Panc1 (cell line): ENCODE measurements around the gene SDC1.

Experiments used
- TCF7L2 ChIP-seq: IDR thresholded peaks from 2 replicates; pipeline ENCODE4 v1.6.1; 2011; ENCODE audit warnings: mild to moderate bottlenecking, low read depth, low read length, inconsistent platforms
- TF ChIP-seq, protein P1 (sequence below): fragments of 450-650 bp; IDR thresholded peaks from 2 replicates; pipeline ENCODE4 v1.5.1; 2017; ENCODE audit warnings: mild to moderate bottlenecking

DNA sequence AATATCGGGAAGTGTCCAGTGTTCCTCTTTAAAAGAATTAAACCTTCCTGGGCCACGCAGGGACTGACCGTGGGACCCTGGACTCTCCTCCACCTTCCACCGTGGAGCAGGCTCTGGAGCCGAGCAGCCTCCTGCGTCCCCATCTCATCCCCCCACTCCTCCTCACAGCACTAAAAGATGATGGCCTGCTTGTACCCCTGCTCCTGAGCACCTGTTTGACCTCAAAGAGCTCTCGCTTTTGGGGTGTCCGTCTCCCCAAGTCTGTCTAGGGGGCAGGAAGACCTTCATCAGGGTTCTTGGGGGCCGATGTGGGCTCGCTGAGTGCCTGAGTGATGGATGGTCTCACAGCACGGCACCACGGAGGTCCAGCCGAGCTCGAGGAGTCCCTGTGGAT, 1.2 kb upstream of the SDC1 start:
- TF ChIP-seq, protein P1, sequence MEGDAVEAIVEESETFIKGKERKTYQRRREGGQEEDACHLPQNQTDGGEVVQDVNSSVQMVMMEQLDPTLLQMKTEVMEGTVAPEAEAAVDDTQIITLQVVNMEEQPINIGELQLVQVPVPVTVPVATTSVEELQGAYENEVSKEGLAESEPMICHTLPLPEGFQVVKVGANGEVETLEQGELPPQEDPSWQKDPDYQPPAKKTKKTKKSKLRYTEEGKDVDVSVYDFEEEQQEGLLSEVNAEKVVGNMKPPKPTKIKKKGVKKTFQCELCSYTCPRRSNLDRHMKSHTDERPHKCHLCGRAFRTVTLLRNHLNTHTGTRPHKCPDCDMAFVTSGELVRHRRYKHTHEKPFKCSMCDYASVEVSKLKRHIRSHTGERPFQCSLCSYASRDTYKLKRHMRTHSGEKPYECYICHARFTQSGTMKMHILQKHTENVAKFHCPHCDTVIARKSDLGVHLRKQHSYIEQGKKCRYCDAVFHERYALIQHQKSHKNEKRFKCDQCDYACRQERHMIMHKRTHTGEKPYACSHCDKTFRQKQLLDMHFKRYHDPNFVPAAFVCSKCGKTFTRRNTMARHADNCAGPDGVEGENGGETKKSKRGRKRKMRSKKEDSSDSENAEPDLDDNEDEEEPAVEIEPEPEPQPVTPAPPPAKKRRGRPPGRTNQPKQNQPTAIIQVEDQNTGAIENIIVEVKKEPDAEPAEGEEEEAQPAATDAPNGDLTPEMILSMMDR = no peak
- TF ChIP-seq TCF7L2 = no peak
